IPS-20b (cell line): ENCODE results near the gene AGMO.
"Not testable (repeated sequence)": the region's sequence is repeated elsewhere in the genome, so short reads cannot be mapped to it uniquely, and the experiment has no call there.

Experiments used
- H3K27ac ChIP-seq: one replicate; pipeline ENCODE4 v1.5.1; 2013; ENCODE audit warnings: low read length
- H3K27me3 ChIP-seq: 2 replicates; pipeline ENCODE4 v1.6.1; 2013; ENCODE audit warnings: mild to moderate bottlenecking, low read length, inconsistent platforms; ENCODE audit not compliant: insufficient read depth
- H3K36me3 ChIP-seq: 2 replicates; pipeline ENCODE4 v1.6.1; 2013; ENCODE audit warnings: low read depth, mild to moderate bottlenecking, inconsistent platforms, low read length, moderate library complexity; ENCODE audit not compliant: insufficient read depth
- H3K4me1 ChIP-seq: 2 replicates; pipeline ENCODE4 v1.6.1; 2013; ENCODE audit warnings: mild to moderate bottlenecking, control low read depth, inconsistent platforms, low read length, moderate library complexity; ENCODE audit not compliant: insufficient read depth
- H3K4me3 ChIP-seq: 2 replicates; pipeline ENCODE4 v1.5.1; 2013; ENCODE audit warnings: mild to moderate bottlenecking, low read length, inconsistent platforms
- H3K9ac ChIP-seq: 2 replicates; pipeline ENCODE4 v1.6.1; 2013; ENCODE audit warnings: low read depth, mild to moderate bottlenecking, inconsistent platforms, low read length, moderate library complexity
- H3K9me3 ChIP-seq: 2 replicates; pipeline ENCODE4 v1.6.1; 2013; ENCODE audit warnings: mild to moderate bottlenecking, low read depth, low read length, inconsistent platforms; ENCODE audit not compliant: insufficient read depth

The AGMO gene

DNA sequence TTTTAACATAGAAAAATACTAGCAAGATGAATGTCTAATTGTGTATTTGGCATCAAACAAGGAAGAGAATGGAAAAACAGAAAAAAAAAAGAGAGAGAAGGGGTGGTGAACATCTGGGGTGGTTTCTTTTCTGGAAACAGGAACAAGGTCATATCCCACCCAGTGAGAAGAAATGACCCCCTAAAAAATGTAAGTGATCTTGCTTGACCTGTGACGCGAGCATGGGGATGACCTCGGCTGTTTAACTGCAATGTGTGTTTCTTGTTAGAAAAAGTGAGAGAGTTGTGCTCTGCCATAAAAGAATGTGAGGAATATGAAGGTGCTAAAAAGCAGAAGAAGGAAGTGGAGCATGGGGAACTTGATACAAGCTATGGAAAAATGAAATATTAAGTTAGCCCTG lies 258.5 kb downstream of the AGMO start:
- no peak overlapping the region for H3K9ac ChIP-seq
- H3K9me3 ChIP-seq = no peaks in the 10 kb centered on the region
- H3K27ac ChIP-seq = no peak overlapping the region
- H3K4me3 ChIP-seq = no peak overlapping the region
- no peaks in the 10 kb centered on the region for H3K4me1 ChIP-seq
- no peaks in the 10 kb centered on the region for H3K36me3 ChIP-seq
- H3K27me3 ChIP-seq = no peaks in the 10 kb centered on the region

DNA sequence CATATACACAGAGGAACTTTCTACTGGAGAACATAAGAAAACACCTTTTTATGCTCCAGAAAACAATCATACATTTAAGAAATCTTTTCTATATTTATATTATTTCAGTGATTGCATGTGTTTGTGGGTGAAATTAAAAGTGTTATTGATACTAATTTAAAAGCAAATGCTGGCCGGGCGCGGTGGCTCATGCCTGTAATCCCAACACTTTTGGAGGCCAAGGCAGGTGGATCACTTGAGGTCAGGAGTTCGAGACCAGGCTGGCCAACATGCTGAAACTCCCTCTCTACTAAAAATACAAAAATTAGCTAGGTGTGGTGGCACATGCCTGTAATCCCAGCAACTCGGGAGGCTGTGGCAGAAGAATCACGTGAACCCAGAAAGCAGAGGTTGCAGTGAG lies 260.8 kb downstream of the AGMO start:
- not testable (repeated sequence) for H3K4me1 ChIP-seq, H3K4me3 ChIP-seq, H3K9me3 ChIP-seq, H3K9ac ChIP-seq, H3K36me3 ChIP-seq, H3K27ac ChIP-seq, H3K27me3 ChIP-seq

DNA sequence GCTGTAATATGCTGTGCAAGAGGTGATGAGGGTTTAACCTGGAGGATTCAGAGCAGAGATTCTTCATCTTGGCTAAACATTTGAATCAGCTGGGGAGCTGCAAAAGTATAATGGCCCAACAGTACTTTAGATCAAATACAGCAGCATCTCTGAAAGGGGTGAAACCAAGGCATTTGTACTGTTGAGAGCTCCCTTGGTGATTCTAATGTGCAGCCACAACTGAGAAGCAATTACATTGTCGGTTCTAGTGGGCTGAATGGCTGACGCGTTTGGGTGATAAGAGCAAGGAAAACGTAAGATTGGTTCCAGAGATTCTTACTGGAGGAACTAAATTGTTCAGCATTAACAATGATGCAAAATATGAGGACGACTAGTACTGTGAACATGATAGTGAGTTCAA lies 269.7 kb downstream of the AGMO start:
- Histone ChIP-seq H3K9me3 (no peaks in the 10 kb centered on the region), H3K4me1 (no peaks in the 10 kb centered on the region), H3K27me3 (no peaks in the 10 kb centered on the region), H3K4me3 (no peak overlapping the region), H3K27ac (no peak overlapping the region), H3K36me3 (no peaks in the 10 kb centered on the region), H3K9ac (no peak overlapping the region)

DNA sequence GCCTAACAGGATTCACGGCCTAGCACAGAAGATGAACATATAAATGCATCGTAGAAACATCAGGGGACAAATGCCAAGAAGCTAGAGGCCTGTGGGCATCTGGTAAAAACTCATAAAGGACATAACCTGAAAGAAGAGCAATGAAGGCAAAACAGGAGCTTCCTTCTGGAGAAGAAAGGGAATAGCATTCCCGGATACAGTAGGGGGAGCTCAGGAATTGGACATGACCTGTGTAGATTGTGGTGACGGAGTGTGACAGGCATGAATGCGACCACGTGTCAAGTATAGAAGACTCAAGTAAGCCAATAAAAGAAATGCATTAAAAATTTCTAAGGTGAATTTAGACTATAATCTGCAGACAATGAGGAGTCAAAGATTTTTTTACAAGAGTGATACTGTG lies 270.1 kb downstream of the AGMO start:
- Histone ChIP-seq H3K4me1 (no peaks in the 10 kb centered on the region), H3K4me3 (no peak overlapping the region)

DNA sequence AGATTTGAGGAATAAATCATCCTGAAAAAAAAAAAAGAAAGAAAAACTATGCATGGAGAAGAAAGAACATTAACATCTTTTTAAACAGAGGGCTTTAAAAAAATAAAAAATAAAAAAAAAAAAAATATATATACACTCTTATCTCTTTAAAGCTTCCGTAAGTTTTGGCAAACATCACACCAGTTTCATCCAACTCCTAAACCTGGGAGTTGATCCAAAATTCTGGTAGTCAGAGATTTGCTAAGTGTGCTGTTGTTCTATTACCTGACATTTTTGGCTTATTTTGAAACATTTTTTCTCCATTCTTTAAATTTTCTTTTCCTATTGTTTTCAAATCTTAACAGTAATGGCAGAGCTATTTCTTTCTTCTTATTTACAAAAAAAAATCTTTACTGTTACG lies 273.1 kb downstream of the AGMO start:
- Histone ChIP-seq H3K4me3 (no peak overlapping the region), H3K27ac (no peak overlapping the region), H3K9me3 (no peaks in the 10 kb centered on the region), H3K4me1 (no peaks in the 10 kb centered on the region), H3K27me3 (no peaks in the 10 kb centered on the region), H3K36me3 (no peaks in the 10 kb centered on the region), H3K9ac (no peak overlapping the region)

More for the DNA sequence above, 270.1 kb downstream of the AGMO start:
- Histone ChIP-seq H3K27me3 (no peaks in the 10 kb centered on the region), H3K9me3 (no peaks in the 10 kb centered on the region), H3K36me3 (no peaks in the 10 kb centered on the region), H3K9ac (no peak overlapping the region), H3K27ac (no peak overlapping the region)

DNA sequence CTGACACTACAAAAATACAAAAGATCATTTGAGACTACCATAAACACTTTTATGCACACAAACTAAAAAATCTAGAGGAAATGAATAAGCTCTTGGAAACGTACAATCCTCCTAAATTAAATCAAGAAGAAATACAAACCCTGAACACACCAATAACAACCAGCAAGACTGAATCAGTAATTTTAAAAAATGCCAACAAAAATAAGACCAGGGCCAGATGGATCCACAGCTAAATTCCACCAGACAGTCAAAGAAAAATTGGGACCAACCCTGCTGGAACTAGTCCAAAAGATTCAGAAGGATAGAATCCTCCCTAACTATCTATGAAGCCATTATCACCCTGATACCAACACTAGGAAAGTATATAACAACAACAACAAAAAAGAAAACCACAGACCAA lies 277.4 kb downstream of the AGMO start:
- H3K27me3 ChIP-seq = no peaks in the 10 kb centered on the region
- no peak overlapping the region for H3K4me3 ChIP-seq
- no peaks in the 10 kb centered on the region for H3K36me3 ChIP-seq
- no peaks in the 10 kb centered on the region for H3K4me1 ChIP-seq
- no peak overlapping the region for H3K27ac ChIP-seq
- H3K9me3 ChIP-seq = no peaks in the 10 kb centered on the region
- H3K9ac ChIP-seq = no peak overlapping the region

DNA sequence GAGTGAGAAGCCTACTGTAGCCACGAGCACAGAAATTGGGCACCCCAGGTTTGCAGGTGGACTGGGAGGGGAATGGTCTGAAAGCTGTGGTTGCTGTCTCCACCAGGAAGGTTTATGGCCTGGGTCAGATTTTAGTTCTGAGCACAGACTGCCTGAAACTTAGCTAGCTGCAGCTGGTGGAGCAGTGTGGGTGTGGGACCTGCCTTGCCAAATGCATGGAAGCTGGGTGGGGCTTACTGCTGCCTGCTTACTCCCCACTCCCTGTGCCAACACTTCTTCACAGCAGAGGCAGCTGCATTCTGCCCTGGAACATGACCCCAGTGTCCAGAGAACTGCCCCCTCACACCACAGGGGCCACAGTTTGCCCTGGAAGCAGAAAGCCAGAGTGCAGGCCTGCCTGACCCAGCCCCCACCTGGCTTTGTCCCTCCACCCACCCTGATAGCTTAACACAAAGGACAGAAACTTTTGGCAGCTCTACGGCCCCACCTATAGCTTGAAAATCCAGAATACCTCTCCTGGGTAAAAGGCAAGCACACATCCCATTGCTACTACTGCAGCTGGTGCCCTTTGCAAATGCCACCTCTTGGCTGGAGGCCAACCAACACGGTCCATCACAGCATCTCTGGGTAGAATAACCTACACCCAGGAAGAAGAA lies 281.6 kb downstream of the AGMO start:
- H3K27ac ChIP-seq = no peak overlapping the region
- peaks cover 9% of the 10 kb centered on the region; the same call in 1 of the 2 replicates for H3K9me3 ChIP-seq
- no peak overlapping the region for H3K4me3 ChIP-seq
- no peaks in the 10 kb centered on the region for H3K27me3 ChIP-seq
- no peak overlapping the region for H3K9ac ChIP-seq
- no peaks in the 10 kb centered on the region for H3K36me3 ChIP-seq
- H3K4me1 ChIP-seq = no peaks in the 10 kb centered on the region

DNA sequence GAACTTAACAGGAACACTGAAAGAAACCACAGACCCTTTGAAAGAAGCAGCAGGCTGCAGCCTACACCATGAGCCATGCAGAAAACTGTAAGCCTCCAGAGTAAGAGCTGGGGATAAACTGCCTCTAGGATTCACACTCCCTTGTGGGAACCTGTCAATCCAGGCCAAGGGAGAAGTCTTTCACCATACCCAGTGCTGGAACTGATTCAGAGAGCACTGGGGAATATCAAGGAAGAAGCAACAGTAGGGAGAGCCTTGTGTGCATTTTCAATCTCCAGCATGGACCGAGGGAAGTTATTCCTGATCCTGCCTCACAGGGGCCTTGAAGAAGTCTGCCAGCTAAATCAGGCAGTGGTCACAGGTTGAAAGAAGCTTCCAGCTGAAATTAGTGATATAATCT lies 282.2 kb downstream of the AGMO start:
- H3K4me1 ChIP-seq = no peaks in the 10 kb centered on the region
- no peak overlapping the region for H3K27ac ChIP-seq
- no peaks in the 10 kb centered on the region for H3K36me3 ChIP-seq
- no peaks in the 10 kb centered on the region for H3K27me3 ChIP-seq
- H3K4me3 ChIP-seq = no peak overlapping the region
- H3K9me3 ChIP-seq = peaks cover 9% of the 10 kb centered on the region; the same call in 1 of the 2 replicates
- H3K9ac ChIP-seq = no peak overlapping the region

DNA sequence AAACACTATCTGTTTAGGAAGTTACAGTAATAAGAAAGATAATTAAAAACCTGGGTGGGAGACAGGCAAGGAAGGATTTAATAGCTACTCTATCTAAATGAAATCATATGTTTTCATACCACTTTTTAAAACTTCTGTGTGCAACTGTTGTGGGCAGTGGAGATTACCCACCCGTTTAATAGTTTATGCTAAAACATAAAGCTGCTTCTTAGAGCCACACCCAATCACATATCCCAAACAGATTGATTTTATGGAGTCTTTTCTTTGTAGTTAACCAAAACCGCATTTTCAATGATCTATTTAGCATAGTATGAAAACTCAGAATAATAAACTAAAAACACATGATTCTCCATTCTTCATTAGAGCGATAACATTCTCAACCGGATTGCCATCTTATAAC lies 304.1 kb downstream of the AGMO start:
- Histone ChIP-seq H3K9ac (no peak overlapping the region), H3K4me3 (no peak overlapping the region), H3K4me1 (no peaks in the 10 kb centered on the region), H3K9me3 (no peaks in the 10 kb centered on the region), H3K27ac (no peak overlapping the region), H3K36me3 (no peaks in the 10 kb centered on the region), H3K27me3 (no peaks in the 10 kb centered on the region)

DNA sequence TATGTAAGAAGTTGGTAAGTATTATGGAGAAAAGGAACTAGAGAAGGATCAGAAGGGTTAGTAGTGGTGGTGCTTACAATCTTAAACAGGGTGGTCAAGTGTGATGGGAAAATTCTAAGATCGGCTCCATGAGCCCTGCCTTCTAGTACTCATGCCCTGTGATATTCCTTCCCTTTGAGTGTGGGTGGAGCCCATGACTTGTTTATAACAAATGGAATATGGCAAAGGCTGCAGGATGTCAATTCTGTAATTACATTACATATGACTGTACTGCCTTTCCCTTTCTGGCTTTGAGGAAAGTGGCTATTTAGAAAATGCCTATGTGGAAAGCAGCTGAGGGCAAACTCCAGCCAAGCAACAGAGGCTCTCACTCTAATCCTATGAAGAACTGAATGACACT lies 309.6 kb downstream of the AGMO start:
- Histone ChIP-seq H3K9me3 (no peaks in the 10 kb centered on the region), H3K27ac (no peak overlapping the region), H3K9ac (no peak overlapping the region), H3K4me1 (no peaks in the 10 kb centered on the region), H3K4me3 (no peak overlapping the region), H3K27me3 (no peaks in the 10 kb centered on the region), H3K36me3 (no peaks in the 10 kb centered on the region)

DNA sequence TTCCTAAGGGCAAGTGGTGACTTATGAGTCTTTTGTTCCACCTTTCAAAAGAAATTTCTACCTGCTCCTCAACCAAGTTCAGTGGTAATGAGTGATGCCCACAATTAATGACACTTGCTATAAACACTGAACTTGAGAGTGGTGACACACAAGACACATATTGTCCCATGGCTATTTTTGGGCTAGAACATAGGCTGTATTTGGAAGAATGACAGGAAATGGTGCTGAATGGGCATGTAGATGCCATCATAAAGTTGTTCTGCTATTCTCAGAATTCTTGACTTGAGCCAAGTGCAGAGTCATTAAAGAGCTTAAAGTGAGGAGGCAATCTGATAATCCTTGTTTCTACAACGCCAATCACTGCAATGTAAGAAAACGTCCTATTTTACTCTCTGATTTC lies 313.3 kb downstream of the AGMO start:
- no peak overlapping the region for H3K4me3 ChIP-seq
- H3K9ac ChIP-seq = no peak overlapping the region
- H3K4me1 ChIP-seq = no peaks in the 10 kb centered on the region
- no peaks in the 10 kb centered on the region for H3K36me3 ChIP-seq
- no peaks in the 10 kb centered on the region for H3K27me3 ChIP-seq
- H3K9me3 ChIP-seq = no peaks in the 10 kb centered on the region
- no peak overlapping the region for H3K27ac ChIP-seq

DNA sequence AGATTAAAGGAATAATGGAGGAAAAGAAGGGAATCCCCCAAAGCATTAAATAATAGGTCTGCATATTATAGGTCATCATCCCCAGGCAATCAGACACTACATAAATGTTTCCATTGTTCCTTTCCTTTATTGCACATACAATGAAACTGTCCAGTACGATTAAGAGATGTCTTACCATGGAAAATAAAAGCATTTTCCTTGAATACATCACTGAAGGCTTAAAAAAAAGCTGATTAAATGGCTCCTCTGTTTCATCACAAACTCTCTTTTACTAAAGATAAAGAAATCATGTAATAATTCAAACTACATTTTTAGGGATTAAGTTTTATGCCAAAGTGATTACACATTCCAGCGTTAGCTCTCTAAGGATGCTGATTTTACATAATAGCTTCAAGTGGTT lies 316.0 kb downstream of the AGMO start:
- H3K4me1 ChIP-seq = no peaks in the 10 kb centered on the region
- no peak overlapping the region for H3K27ac ChIP-seq
- no peak overlapping the region for H3K9ac ChIP-seq
- H3K9me3 ChIP-seq = no peaks in the 10 kb centered on the region
- H3K4me3 ChIP-seq = no peak overlapping the region
- no peaks in the 10 kb centered on the region for H3K27me3 ChIP-seq
- H3K36me3 ChIP-seq = no peaks in the 10 kb centered on the region
